PFSK-1 (cell line): ENCODE results near the gene ZNF726.

ENCODE experiments used
- FOXP2 ChIP-seq: optimal IDR thresholded peaks from 2 replicates; pipeline ENCODE3; 2011; ENCODE audit warnings: borderline replicate concordance, control low read depth, inconsistent platforms; ENCODE audit not compliant: insufficient read depth; ENCODE audit errors: extremely low read length, extremely low read depth
- POLR2AphosphoS5 ChIP-seq: IDR thresholded peaks from 2 replicates; pipeline ENCODE4 v1.6.1; 2012; ENCODE audit warnings: low read depth, mild to moderate bottlenecking, control low read depth, low read length, moderate library complexity
- SIN3A ChIP-seq: IDR thresholded peaks from 2 replicates; pipeline ENCODE4 v1.6.1; 2012; ENCODE audit warnings: mild to moderate bottlenecking, low read length, moderate library complexity, borderline replicate concordance; ENCODE audit not compliant: insufficient read depth
- TAF1 ChIP-seq: IDR thresholded peaks from 2 replicates; pipeline ENCODE4 v1.6.1; 2012; ENCODE audit warnings: low read length, control low read depth, borderline replicate concordance; ENCODE audit not compliant: insufficient read depth
- TF ChIP-seq, protein P1 (sequence below), 2 experiments: IDR thresholded peaks; 2 replicates each; pipeline versions ENCODE4 v1.6.1 to v1.8.0; 2011 to 2012; ENCODE audit warnings: low read depth in 2 of 2, low read length in 2 of 2, control low read depth in 1 of 2, inconsistent platforms in 1 of 2, mild to moderate bottlenecking in 1 of 2, moderate library complexity in 1 of 2; ENCODE audit not compliant: insufficient read depth in 1 of 2

Gene ZNF726

GRCh38 chr19:23906835-23907234 lies 7.9 kb upstream of the ZNF726 start:
- TF ChIP-seq POLR2AphosphoS5 (no peak), TAF1 (no peak), FOXP2 (no peak), SIN3A (no peak)
- TF ChIP-seq, protein P1, sequence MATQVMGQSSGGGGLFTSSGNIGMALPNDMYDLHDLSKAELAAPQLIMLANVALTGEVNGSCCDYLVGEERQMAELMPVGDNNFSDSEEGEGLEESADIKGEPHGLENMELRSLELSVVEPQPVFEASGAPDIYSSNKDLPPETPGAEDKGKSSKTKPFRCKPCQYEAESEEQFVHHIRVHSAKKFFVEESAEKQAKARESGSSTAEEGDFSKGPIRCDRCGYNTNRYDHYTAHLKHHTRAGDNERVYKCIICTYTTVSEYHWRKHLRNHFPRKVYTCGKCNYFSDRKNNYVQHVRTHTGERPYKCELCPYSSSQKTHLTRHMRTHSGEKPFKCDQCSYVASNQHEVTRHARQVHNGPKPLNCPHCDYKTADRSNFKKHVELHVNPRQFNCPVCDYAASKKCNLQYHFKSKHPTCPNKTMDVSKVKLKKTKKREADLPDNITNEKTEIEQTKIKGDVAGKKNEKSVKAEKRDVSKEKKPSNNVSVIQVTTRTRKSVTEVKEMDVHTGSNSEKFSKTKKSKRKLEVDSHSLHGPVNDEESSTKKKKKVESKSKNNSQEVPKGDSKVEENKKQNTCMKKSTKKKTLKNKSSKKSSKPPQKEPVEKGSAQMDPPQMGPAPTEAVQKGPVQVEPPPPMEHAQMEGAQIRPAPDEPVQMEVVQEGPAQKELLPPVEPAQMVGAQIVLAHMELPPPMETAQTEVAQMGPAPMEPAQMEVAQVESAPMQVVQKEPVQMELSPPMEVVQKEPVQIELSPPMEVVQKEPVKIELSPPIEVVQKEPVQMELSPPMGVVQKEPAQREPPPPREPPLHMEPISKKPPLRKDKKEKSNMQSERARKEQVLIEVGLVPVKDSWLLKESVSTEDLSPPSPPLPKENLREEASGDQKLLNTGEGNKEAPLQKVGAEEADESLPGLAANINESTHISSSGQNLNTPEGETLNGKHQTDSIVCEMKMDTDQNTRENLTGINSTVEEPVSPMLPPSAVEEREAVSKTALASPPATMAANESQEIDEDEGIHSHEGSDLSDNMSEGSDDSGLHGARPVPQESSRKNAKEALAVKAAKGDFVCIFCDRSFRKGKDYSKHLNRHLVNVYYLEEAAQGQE (IDR thresholded peaks at IDR 0.05; ENCODE audit: insufficient read depth in 1 of 2, low read depth in 2 of 2, low read length in 2 of 2), result no peak

- TF ChIP-seq TAF1, result no peak
- no peak for TF ChIP-seq FOXP2
- TF ChIP-seq POLR2AphosphoS5, result no peak
- TF ChIP-seq SIN3A, result no peak
- TF ChIP-seq, protein P1 (IDR thresholded peaks at IDR 0.05; ENCODE audit: insufficient read depth in 1 of 2, low read depth in 2 of 2, low read length in 2 of 2), result no peak
These were observed 6.5 kb upstream of the ZNF726 start for GRCh38 chr19:23908165-23908564.

DNA sequence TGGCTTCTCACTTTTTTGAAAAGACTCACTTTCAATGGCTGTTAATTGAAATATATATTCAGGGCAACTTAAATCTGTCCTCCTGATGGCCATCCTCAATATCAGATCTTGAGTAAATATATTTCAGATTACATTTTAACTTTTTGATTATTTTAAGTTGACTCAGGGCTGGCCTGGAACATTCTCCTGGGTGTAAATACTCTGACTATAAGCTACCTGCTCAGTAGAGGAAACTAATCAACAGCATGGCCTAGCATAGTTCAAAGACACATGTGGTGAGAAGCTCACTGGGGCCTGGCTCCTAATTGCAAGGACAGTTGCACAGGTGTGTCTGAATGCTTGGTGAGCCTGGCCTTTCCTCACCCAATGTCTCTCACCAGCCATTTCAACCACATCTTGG lies 5.5 kb upstream of the ZNF726 start:
- TF ChIP-seq, protein P1 (IDR thresholded peaks at IDR 0.05; ENCODE audit: insufficient read depth in 1 of 2, low read depth in 2 of 2, low read length in 2 of 2), result no peak
- no peak for TF ChIP-seq TAF1
- TF ChIP-seq FOXP2, result no peak
- TF ChIP-seq POLR2AphosphoS5, result no peak

GRCh38 chr19:23913931-23914330 lies 755 bp upstream of the ZNF726 start:
- no peak for TF ChIP-seq TAF1
- no peak for TF ChIP-seq SIN3A
- TF ChIP-seq FOXP2, result no peak
- TF ChIP-seq POLR2AphosphoS5, result no peak
- TF ChIP-seq, protein P1 (IDR thresholded peaks at IDR 0.05; ENCODE audit: insufficient read depth in 1 of 2, low read depth in 2 of 2, low read length in 2 of 2), result no peak

DNA sequence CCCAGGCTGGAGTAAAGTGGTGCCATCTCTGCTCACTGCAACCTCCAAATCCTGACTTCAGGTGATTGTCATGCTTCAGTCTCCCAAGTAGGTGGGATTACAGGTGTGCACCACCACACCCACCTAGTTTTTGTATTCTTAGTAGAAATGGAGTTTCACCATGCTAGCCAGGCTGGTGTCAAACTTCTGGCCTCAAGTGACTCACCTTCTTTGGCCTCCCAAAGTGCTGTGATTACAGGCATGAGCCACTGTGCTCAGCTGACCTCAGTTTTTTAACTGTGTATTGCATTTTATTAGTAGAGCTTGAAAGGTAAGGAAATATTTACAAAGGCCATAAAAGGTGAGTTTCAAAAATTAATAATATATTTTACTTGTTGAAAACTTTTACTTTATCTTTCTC lies 2.3 kb downstream of the ZNF726 start:
- TF ChIP-seq, protein P1 (IDR thresholded peaks at IDR 0.05; ENCODE audit: insufficient read depth in 1 of 2, low read depth in 2 of 2, low read length in 2 of 2), result no peak
- TF ChIP-seq FOXP2 (no peak), POLR2AphosphoS5 (no peak), SIN3A (no peak), TAF1 (no peak)
